ENCODE measurements around the gene MIER3.

Gene MIER3

DNA sequence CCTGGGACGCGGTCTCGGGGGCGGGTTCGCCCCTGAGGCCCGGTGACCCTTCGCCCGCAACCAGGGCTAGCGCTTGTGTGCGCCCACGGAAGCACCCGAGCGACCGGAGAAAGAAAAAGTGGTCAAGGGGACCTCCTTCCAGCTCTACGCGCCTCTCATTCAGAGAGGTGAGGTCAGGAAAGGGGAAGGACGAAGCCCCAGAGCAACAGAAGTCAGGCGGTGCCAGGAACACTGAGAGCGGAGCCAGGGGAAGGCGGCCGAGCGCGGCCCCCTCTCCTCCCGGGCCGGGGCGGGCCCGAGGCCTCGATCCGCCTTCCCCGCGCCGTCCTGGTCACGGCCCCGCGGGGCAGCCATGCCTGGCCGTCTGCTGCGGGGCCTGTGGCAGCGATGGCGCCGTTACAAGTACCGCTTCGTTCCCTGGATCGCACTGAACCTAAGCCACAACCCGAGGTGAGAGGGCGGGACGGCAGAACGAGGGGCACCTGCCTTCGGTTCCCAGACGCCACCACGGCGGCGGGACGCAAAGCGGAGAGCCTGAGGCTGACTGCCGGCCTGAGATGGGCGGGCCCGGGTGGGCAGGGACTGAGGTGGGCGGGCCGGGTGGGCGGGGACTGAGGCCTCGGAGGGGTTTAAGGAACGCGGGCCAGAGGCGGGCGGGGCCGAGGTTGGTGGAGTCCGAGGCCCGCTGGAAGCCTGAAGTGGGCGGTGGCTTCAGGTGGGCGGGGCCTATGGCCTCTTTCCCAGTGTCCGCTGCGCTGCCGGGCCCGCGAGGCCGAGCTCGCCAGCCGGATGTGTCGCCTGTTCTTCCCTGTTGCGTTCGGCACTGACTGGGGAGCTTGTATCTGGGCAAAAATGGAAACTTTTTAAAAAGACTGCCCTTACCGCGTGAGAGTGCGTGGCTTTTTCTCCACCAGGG lies 42.4 kb downstream of the MIER3 start, which contains the start of gene SETD9:
Gene SETD9 (plus strand): TSS at position 303 of the 916 bp plus-strand sequence. CDS start 50 bp downstream, at position 353.
- intact Hi-C loops (cut with DNase I), result loop anchor here (2.0 to 5.0 kb wide), 2 partner anchors 43 to 265 kb away; partner anchors contain the start of genes GPBP1 and MIER3
- peak; percentile 91 to 98 (median 96) for DNase-seq

DNA sequence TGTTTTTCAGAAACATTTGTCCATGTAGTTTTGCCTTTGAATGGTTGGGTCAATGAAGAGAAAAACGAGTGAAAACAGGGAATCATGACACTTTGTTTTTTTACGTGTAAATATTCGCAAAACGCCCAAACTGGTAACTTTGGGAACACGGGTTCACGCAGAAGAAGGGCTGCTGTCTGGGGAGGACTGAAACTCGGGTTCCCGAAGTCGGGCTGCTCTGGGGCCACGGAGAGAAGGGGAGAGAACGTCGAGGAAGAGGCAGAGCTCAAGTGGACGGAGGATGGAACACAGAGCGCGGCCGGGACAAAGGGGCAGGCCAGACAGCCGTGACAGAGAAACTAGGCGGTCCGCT lies 43.0 kb downstream of the MIER3 start:
- intact Hi-C loops (cut with DNase I), result loop anchor here (2.0 kb wide), 1 partner anchor 266 kb away; the partner anchor contains the start of gene GPBP1

DNA sequence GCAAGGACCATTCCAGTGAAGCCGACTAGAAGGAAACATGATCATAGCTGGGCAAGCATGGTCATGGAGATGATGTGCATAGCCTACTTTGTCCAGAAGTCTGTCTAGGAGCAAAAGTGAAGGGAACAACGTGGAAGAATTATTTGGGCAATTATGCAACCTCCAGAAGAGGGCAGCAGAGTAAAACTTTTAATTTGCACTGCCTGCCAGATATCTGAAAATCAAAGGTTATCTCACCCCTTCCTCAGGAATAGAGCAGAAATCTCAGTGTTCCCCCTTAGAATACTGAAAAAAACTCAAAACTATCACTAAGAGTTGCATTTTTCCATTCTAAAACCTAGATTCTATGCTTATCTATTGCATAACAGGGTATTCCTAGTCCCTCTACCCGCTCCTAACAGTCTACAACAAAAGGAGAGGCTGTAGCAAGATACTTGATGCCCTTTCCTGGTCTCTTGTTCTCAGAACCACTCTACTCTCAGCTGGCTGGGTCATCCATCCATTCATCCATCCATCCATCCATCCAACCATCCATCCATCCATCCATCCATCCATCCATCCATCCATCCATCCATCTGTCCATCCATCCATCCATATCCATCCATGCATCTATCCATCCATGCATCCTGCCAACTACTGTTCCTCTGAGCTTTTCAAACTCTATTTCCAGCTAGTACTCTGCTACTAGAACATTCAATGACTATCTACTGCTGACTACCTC lies 50.9 kb downstream of the MIER3 start:
- peak in 20 of 42 donors; percentile 12 to 76 (median 42) for DNase-seq
- intact Hi-C loops (cut with DNase I), result loop anchor here (5.0 kb wide), 1 partner anchor 316 kb away; no protein-coding TSS in a partner anchor

More for the DNA sequence above, 43.0 kb downstream of the MIER3 start:
- peak in 21 of 42 donors; percentile 30 to 86 (median 63) for DNase-seq

DNA sequence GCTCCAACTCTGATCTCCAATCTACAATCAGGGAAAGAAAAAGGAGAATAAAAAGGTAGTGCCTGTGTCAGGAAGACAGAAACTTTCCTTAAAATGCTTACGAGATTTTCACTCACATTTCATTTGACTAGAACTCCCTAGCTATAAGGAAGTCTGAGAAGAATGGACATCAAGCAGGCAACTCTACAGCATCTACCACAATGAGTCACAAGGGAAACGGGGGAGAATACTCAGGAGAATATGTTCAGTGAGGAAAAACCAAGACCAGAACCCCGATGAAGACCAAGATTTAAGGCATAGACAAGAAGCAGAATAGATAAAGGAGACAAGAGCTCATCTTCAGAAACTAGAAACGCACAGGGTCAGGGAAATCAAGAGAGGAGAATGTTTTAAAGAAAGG lies 51.5 kb downstream of the MIER3 start:
- intact Hi-C loops (cut with DNase I), result loop anchor here (5.0 kb wide), 1 partner anchor 317 kb away; no protein-coding TSS in a partner anchor

DNA sequence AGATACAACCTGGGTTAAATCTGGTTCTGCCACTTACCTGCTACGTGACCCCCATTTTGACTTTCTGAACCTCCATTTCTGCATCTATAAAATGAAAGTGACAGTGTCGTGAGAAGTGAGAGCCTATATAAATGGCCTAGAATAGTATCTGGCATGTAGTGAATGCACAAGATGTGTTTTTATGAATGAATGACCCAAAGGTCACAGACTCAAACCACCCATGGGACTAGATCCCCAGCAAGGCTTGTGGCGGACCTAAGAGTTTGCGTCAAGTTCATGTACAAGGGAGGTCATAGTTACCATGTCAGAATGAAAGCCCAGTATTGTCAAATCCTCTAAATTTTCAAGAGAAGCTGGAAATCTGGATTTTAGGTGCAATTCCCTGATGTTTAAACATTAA lies 53.7 kb downstream of the MIER3 start:
- intact Hi-C loops (cut with DNase I), result no loop called here
- no peak for DNase-seq

More for the DNA sequence above, 51.5 kb downstream of the MIER3 start:
- DNase-seq, result no peak

DNA sequence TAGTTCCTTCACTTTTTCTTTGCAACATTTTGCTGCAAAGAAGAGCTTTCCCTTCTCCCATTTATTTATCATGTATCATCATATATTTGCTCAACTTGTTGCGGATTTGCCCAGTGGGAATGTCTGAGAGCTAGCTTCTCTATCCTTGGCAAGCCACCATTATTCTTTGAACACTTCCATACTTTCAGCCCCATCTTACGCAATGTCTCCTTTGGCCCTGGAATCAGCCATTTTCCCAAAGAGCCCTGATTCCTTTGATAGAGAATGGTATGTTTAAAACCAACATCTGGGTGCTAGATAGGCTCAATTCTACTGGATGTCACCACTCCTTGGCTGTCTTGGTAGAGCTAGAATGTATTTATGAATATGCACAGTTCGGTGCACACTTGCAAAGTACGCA lies 55.2 kb downstream of the MIER3 start:
- DNase-seq, result no peak
- intact Hi-C loops (cut with DNase I), result no loop called here

DNA sequence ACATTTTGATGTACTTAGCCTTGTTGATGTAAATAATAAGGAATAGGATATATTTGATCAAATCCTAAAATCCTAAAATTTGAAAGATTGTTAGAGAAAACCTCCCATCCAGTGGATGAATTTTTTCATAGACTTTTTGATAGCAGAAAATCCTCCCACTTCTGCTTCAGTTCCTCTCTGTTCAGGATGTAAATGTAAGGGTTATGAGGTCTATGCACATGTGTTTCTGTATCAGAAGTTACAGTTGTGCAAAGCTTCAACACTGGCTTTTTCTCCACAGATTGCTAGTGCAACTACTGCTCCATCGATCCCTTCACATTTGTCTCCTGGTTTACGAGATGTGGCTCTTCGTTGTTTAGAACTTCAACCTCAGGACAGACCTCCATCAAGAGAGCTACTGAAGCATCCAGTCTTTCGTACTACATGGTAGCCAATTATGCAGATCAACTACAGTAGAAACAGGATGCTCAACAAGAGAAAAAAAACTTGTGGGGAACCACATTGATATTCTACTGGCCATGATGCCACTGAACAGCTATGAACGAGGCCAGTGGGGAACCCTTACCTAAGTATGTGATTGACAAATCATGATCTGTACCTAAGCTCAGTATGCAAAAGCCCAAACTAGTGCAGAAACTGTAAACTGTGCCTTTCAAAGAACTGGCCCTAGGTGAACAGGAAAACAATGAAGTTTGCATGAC lies 58.5 kb downstream of the MIER3 start:
- intact Hi-C loops (cut with DNase I), result no loop called here
- DNase-seq, result no peak

DNA sequence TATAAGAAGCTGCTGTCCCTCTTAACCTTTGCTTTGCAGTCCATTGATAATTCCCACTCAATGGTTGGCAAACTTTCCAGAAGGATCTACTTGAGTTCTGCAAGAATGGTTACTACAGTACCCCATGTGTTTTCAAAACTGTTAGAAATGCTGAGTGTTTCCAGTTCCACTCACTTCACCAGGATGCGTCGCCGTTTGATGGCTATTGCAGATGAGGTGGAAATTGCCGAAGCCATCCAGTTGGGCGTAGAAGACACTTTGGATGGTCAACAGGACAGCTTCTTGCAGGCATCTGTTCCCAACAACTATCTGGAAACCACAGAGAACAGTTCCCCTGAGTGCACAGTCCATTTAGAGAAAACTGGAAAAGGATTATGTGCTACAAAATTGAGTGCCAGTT lies 70.4 kb downstream of the MIER3 start:
- no peak for DNase-seq
- intact Hi-C loops (cut with DNase I), result no loop called here

DNA sequence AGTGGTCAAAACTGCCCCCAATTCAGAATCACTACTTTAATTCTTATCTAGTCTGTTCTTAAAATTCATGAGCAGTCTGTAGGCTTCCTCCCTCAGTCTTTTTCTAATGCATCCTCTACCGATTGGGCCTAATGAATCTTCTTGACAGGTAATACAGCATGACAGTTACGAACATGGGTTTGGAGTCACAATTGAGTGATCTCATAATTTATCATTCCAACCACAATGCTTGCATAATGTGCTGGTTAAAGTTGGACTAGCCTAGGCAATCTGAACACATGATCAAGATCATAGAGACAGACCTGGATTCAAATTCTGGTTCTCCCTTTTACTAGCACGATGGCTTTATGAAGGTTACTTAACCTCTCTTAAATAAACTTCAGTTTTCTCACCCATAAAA lies 75.6 kb downstream of the MIER3 start:
- intact Hi-C loops (cut with DNase I), result no loop called here
- DNase-seq, result no peak

DNA sequence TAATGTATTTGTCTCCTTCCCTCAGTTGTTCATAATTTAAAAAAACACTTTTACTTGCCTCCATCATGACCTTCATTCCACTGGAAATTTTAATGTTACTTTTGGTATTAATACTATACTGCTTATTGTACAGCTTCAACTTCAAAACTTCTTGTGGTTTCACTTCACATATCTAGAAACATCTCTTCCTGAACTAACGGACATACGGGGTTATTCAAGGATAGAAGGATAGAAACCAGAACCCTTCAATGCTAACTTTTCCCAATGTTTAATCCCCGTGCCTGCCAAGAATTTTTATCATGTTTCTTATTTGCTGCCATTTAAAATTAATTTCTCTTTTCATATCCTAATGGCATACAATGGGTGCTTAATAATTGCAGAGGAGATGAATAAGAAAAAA lies 78.9 kb downstream of the MIER3 start:
- intact Hi-C loops (cut with DNase I), result no loop called here

DNA sequence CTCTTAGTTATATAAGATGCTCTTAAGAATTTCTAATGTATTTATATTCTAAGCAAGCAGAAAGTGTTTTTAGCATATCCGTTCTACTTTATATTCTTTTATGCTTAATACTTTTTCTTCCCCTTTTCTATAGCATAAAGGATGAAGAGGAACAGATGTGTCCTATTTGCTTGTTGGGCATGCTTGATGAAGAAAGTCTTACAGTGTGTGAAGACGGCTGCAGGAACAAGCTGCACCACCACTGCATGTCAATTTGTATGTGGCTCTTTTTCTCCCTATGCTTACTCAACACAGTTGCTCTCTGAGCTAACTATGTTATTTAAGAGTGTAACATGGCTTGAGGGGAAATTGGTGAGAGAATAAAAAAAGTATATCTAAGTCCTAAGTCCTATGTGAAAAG lies 80.1 kb downstream of the MIER3 start:
- intact Hi-C loops (cut with DNase I), result no loop called here

More for the DNA sequence above, 78.9 kb downstream of the MIER3 start:
- no peak for DNase-seq

More for the DNA sequence above, 80.1 kb downstream of the MIER3 start:
- DNase-seq, result no peak

Data from head of caudate nucleus (tissue), 42 donors.